IMR-90 (cell line): Measurements from ENCODE around the gene ADARB2. TPM values are rescaled to one million over a fixed set of nuclear protein-coding genes. Genes with fewer than 3 reads are reported as not detected.

ENCODE experiments used
- ATAC-seq: fragments of 200-7000 bp; cut with Tn5 transposase; 2 replicates; pipeline ENCODE4 v1.9.1; 2020; ENCODE audit warnings: low read depth, mild to moderate bottlenecking, moderate library complexity
- BruUV-seq: library from RNA; stranded (reverse); fragments of 400-500 nt; replicated peaks from 2 replicates; lab custom pipeline; 2021; lab: Mats Ljungman, UMichigan
- CTCF ChIA-PET: fragments of 300-600 bp; formaldehyde crosslinking; extraction: SDS; loops from one replicate; lab custom pipeline; 2021; ENCODE audit warnings: antibody characterized with exemption; lab: Yijun Ruan, JAX
- POLR2A ChIA-PET: fragments of 300-600 bp; sonication (Branson Sonifier 250); formaldehyde crosslinking; loops from one replicate; lab custom pipeline; 2022; ENCODE audit warnings: antibody characterized with exemption; ENCODE audit not compliant: unreplicated experiment; lab: Charles Lee
- DNase-seq: peaks from one replicate; pipeline ENCODE4 v3.0.0; 2013
- H2AFZ ChIP-seq: replicated peaks from 2 replicates; pipeline ENCODE3; 2013; ENCODE audit warnings: low read length, mild to moderate bottlenecking; ENCODE audit not compliant: poor library complexity
- H2AK5ac ChIP-seq: 2 replicates; pipeline ENCODE4 v1.6.1; 2013; ENCODE audit warnings: low read depth, low read length, inconsistent platforms
- H2AK9ac ChIP-seq: replicated peaks from 2 replicates; pipeline ENCODE3; 2013; ENCODE audit warnings: mild to moderate bottlenecking, low read depth, low read length, moderate library complexity; ENCODE audit not compliant: poor library complexity
- H2BK120ac ChIP-seq: 2 replicates; pipeline ENCODE4 v1.6.1; 2013; ENCODE audit warnings: low read depth, low read length, inconsistent platforms
- H2BK15ac ChIP-seq: 3 replicates; pipeline ENCODE4 v1.6.1; 2013; ENCODE audit warnings: low read depth, low read length, inconsistent platforms
- H2BK20ac ChIP-seq: 2 replicates; pipeline ENCODE4 v1.6.1; 2013; ENCODE audit warnings: low read depth, mild to moderate bottlenecking, inconsistent platforms, low read length, moderate library complexity
- H2BK5ac ChIP-seq: 2 replicates; pipeline ENCODE4 v1.6.1; 2013; ENCODE audit warnings: mild to moderate bottlenecking, low read depth, low read length, inconsistent platforms; ENCODE audit not compliant: poor library complexity, severe bottlenecking
- H3K14ac ChIP-seq: replicated peaks from 2 replicates; pipeline ENCODE4 v1.6.1; 2013; ENCODE audit warnings: low read depth, low read length, inconsistent platforms
- H3K18ac ChIP-seq: 2 replicates; pipeline ENCODE4 v1.6.1; 2013; ENCODE audit warnings: low read depth, low read length, control low read depth
- H3K23ac ChIP-seq: 2 replicates; pipeline ENCODE4 v1.6.1; 2013; ENCODE audit warnings: low read depth, low read length, inconsistent platforms
- H3K27ac ChIP-seq: 2 replicates; pipeline ENCODE4 v1.5.1; 2013; ENCODE audit warnings: mild to moderate bottlenecking, control low read depth, low read length; ENCODE audit not compliant: insufficient read depth
- H3K27me3 ChIP-seq: 2 replicates; pipeline ENCODE4 v1.6.1; 2013; ENCODE audit warnings: low read length; ENCODE audit not compliant: control insufficient read depth, insufficient read depth
- H3K36me3 ChIP-seq: 2 replicates; pipeline ENCODE4 v1.6.1; 2013; ENCODE audit warnings: low read length, mixed read lengths; ENCODE audit not compliant: control insufficient read depth, insufficient read depth
- H3K4ac ChIP-seq: 2 replicates; pipeline ENCODE4 v1.6.1; 2013; ENCODE audit warnings: low read depth, low read length, inconsistent platforms
- H3K4me1 ChIP-seq: 2 replicates; pipeline ENCODE4 v1.6.1; 2013; ENCODE audit warnings: low read length, mixed read lengths; ENCODE audit not compliant: control insufficient read depth, insufficient read depth
- H3K4me2 ChIP-seq: 2 replicates; pipeline ENCODE4 v1.6.1; 2013; ENCODE audit warnings: low read depth, mild to moderate bottlenecking, control low read depth, low read length, moderate library complexity
- H3K4me3 ChIP-seq: 2 replicates; pipeline ENCODE4 v1.5.1; 2013; ENCODE audit warnings: low read depth, mild to moderate bottlenecking, control low read depth, low read length, moderate library complexity; ENCODE audit not compliant: insufficient read depth
- H3K56ac ChIP-seq: 2 replicates; pipeline ENCODE4 v1.6.1; 2013; ENCODE audit warnings: low read length, inconsistent platforms; ENCODE audit not compliant: insufficient read depth; ENCODE audit errors: extremely low read depth
- H3K79me1 ChIP-seq, 2 experiments: 2 replicates each; pipeline ENCODE4 v1.6.1; 2013; ENCODE audit warnings: low read length in 2 of 2, inconsistent platforms in 1 of 2, low read depth in 1 of 2
- H3K9ac ChIP-seq: 2 replicates; pipeline ENCODE4 v1.6.1; 2013; ENCODE audit warnings: low read depth, low read length, control low read depth
- H3K9me1 ChIP-seq: 2 replicates; pipeline ENCODE4 v1.6.1; 2013; ENCODE audit warnings: low read length, inconsistent platforms; ENCODE audit not compliant: insufficient read depth
- H3K9me3 ChIP-seq: 2 replicates; pipeline ENCODE4 v1.6.1; 2013; ENCODE audit warnings: low read length; ENCODE audit not compliant: control insufficient read depth, insufficient read depth
- H4K20me1 ChIP-seq: 2 replicates; pipeline ENCODE4 v1.6.1; 2013; ENCODE audit warnings: low read length, inconsistent platforms; ENCODE audit not compliant: insufficient read depth
- H4K5ac ChIP-seq: 2 replicates; pipeline ENCODE4 v1.6.1; 2013; ENCODE audit warnings: mild to moderate bottlenecking, low read depth, low read length, control low read depth
- H4K8ac ChIP-seq, 2 experiments: 2 replicates each; pipeline ENCODE4 v1.6.1; 2013; ENCODE audit warnings: low read depth in 2 of 2, low read length in 2 of 2, control low read depth in 1 of 2, inconsistent platforms in 1 of 2
- H4K91ac ChIP-seq: 2 replicates; pipeline ENCODE4 v1.6.1; 2013; ENCODE audit warnings: low read depth, low read length, inconsistent platforms; ENCODE audit not compliant: insufficient read depth
- BHLHE40 ChIP-seq: fragments of 150-350 bp; IDR thresholded peaks from 2 replicates; pipeline ENCODE4 v1.6.1; 2016; ENCODE audit warnings: mild to moderate bottlenecking, low read depth, low read length
- CEBPB ChIP-seq: IDR thresholded peaks from 2 replicates; pipeline ENCODE4 v1.6.1; 2012; ENCODE audit warnings: low read depth, low read length, improper control_type of control experiment
- CHD1 ChIP-seq: IDR thresholded peaks from 2 replicates; pipeline ENCODE4 v1.6.1; 2012; ENCODE audit warnings: low read depth, low read length, improper control_type of control experiment
- CTCF ChIP-seq: conservative IDR thresholded peaks from 2 replicates; pipeline ENCODE4 v1.5.1; 2012; ENCODE audit warnings: mild to moderate bottlenecking, low read depth, low read length, improper control_type of control experiment
- ELK1 ChIP-seq: fragments of 150-350 bp; IDR thresholded peaks from 2 replicates; pipeline ENCODE4 v1.6.1; 2016; ENCODE audit warnings: low read depth, mild to moderate bottlenecking, low read length, moderate library complexity, borderline replicate concordance
- FOS ChIP-seq: fragments of 150-350 bp; IDR thresholded peaks from 2 replicates; pipeline ENCODE4 v1.6.1; 2016; ENCODE audit warnings: low read depth, low read length
- MAFK ChIP-seq: IDR thresholded peaks from 2 replicates; pipeline ENCODE4 v1.6.1; 2012; ENCODE audit warnings: low read depth, low read length, improper control_type of control experiment
- MAZ ChIP-seq: IDR thresholded peaks from 2 replicates; pipeline ENCODE4 v1.6.1; 2012; ENCODE audit warnings: low read depth, mild to moderate bottlenecking, low read length, improper control_type of control experiment, moderate library complexity, borderline replicate concordance
- MXI1 ChIP-seq: IDR thresholded peaks from 2 replicates; pipeline ENCODE4 v1.6.1; 2012; ENCODE audit warnings: low read depth, mild to moderate bottlenecking, low read length, moderate library complexity, borderline replicate concordance
- NFE2L2 ChIP-seq: fragments of 150-350 bp; IDR thresholded peaks from 2 replicates; pipeline ENCODE4 v1.6.1; 2016; ENCODE audit warnings: low read depth, mild to moderate bottlenecking, low read length
- POLR2A ChIP-seq: IDR thresholded peaks from 2 replicates; pipeline ENCODE4 v1.6.1; 2012; ENCODE audit warnings: mild to moderate bottlenecking, low read depth, low read length
- RAD21 ChIP-seq: IDR thresholded peaks from 2 replicates; pipeline ENCODE4 v1.6.1; 2012; ENCODE audit warnings: low read length, improper control_type of control experiment
- RCOR1 ChIP-seq: IDR thresholded peaks from 2 replicates; pipeline ENCODE4 v1.6.1; 2012; ENCODE audit warnings: mild to moderate bottlenecking, low read length, improper control_type of control experiment; ENCODE audit not compliant: insufficient replicate concordance
- RFX5 ChIP-seq: IDR thresholded peaks from 2 replicates; pipeline ENCODE4 v1.8.0; 2012; ENCODE audit warnings: low read depth, mild to moderate bottlenecking, low read length, moderate library complexity
- SMC3 ChIP-seq: fragments of 150-350 bp; IDR thresholded peaks from 2 replicates; pipeline ENCODE4 v1.6.1; 2016; ENCODE audit warnings: low read depth, mild to moderate bottlenecking, antibody characterized with exemption, low read length, moderate library complexity
- USF2 ChIP-seq: fragments of 150-350 bp; IDR thresholded peaks from 2 replicates; pipeline ENCODE4 v1.6.1; 2017; ENCODE audit warnings: mild to moderate bottlenecking, antibody characterized with exemption, low read length, low read depth
- WGBS, 2 experiments: methylation state at CpG; one replicate each; pipeline versions ENCODE4 v1.1.5 to v1.1.7; 2013; ENCODE audit warnings: missing lambda C conversion rate in 2 of 2; ENCODE audit not compliant: insufficient read length in 1 of 2; ENCODE audit errors: extremely low coverage in 2 of 2; 5-methylcytosine and 5-hydroxymethylcytosine counted together
- dilution Hi-C: fragments of 300-500 bp; cut with HindIII; formaldehyde crosslinking; loops from one replicate; pipeline ENCODE4 v1.14.3; 2018; ENCODE audit warnings: low sequenced_read_pairs; ENCODE audit not compliant: unreplicated experiment
- in situ Hi-C: fragments of 300-500 bp; cut with MboI; formaldehyde crosslinking; loops from 3 replicates; pipeline ENCODE4 v1.14.3; 2019; ENCODE audit warnings: low sequenced_read_pairs, inconsistent platforms, mixed read lengths
- intact Hi-C: fragments of 100-400 bp; cut with micrococcal nuclease; formaldehyde crosslinking; loops from 2 replicates; pipeline ENCODE4 v1.10.0; 2022
- polyA plus RNA-seq, 3 experiments: library from polyadenylated mRNA; depleted of rRNA; stranded (reverse); fragments of >200 nt; gene quantifications; 2 replicates each; pipeline ENCODE4 v1.2.3, GENCODE V29; 2012; ENCODE audit warnings: low replicate concordance in 1 of 3
- total RNA-seq: library from RNA; depleted of rRNA; stranded (reverse); fragments of >200 nt; gene quantifications from 2 replicates; pipeline ENCODE4 v1.2.3, GENCODE V29; 2012

ADARB2 gene
- total and polyA plus RNA-seq, 2 of the 4 experiments (the other 2 are of a cell fraction): not detected

GRCh38 chr10:1217237-1217587, 520.1 kb downstream of the ADARB2 start:
- in situ Hi-C loops: no loop called here
- H2BK15ac ChIP-seq: no peak overlapping the region
- WGBS, 2 experiments: 83% methylated on average over 3 of the region's 14 CpGs; no CpG with 5 or more reads in 1 of the 2 experiments

More at GRCh38 chr10:1217237-1217587, 520.1 kb downstream of the ADARB2 start:
- no peaks in the 10 kb centered on the region for H3K79me1 ChIP-seq
- H3K23ac ChIP-seq: no peak overlapping the region
- H2AK5ac ChIP-seq: no peak overlapping the region
- POLR2A ChIA-PET: no interaction called here
- dilution Hi-C loops (no loop called here), intact Hi-C loops (no loop called here)
- H3K27me3 ChIP-seq: no peaks in the 10 kb centered on the region
- no peak overlapping the region for H2AK9ac ChIP-seq
- no peak overlapping the region for H2AFZ ChIP-seq
- no peaks in the 10 kb centered on the region for H3K4me1 ChIP-seq
- H3K27ac ChIP-seq: no peak overlapping the region
- no peak overlapping the region for H4K5ac ChIP-seq
- no peak overlapping the region for H3K18ac ChIP-seq
- H3K4me2 ChIP-seq: no peak overlapping the region
- no peak for TF ChIP-seq MXI1
- TF ChIP-seq BHLHE40: no peak
- TF ChIP-seq RAD21: no peak
- no peak for TF ChIP-seq MAZ
- TF ChIP-seq SMC3: no peak
- no peak for TF ChIP-seq RFX5
- TF ChIP-seq MAFK: no peak
- no peak for TF ChIP-seq CEBPB
- TF ChIP-seq NFE2L2: no peak
- TF ChIP-seq CHD1: no peak
- no peak for TF ChIP-seq RCOR1
- TF ChIP-seq USF2: no peak
- no peak for TF ChIP-seq FOS
- no peak for TF ChIP-seq CTCF
- TF ChIP-seq ELK1: no peak
- no peak for TF ChIP-seq POLR2A
- H2BK5ac ChIP-seq: no peak overlapping the region
- H3K56ac ChIP-seq: no peak overlapping the region
- no peaks in the 10 kb centered on the region for H4K20me1 ChIP-seq
- ATAC-seq: no peak
- H3K9ac ChIP-seq: no peak overlapping the region
- H3K9me3 ChIP-seq: peaks cover 47% of the 10 kb centered on the region
- H3K36me3 ChIP-seq: no peaks in the 10 kb centered on the region
- H2BK120ac ChIP-seq: no peak overlapping the region
- no peaks in the 10 kb centered on the region for H3K9me1 ChIP-seq
- no peak overlapping the region for H3K4ac ChIP-seq
- H3K14ac ChIP-seq: no peak overlapping the region
- H2BK20ac ChIP-seq: no peak overlapping the region
- no peak overlapping the region for H4K8ac ChIP-seq
- no peak overlapping the region for H4K91ac ChIP-seq
- H3K4me3 ChIP-seq: no peak overlapping the region
- CTCF ChIA-PET: no interaction called here
- no TSS peak for BruUV-seq
- no peak for DNase-seq
